T follicular helper cell (primary cell): ENCODE measurements around the gene ADD3.
A peak's percentile ranks its signal among the peaks of the same experiment; 100 is the strongest.

Experiments used
- DNase-seq: peaks from one replicate; pipeline ENCODE4 v3.0.0-alpha.2; 2020; ENCODE audit warnings: low read depth

Gene ADD3

GRCh38 chr10:110003524-110003885, 4.3 kb upstream of the ADD3 start:
- DNase-seq = no peak

GRCh38 chr10:110005719-110006118, 2.1 kb upstream of the ADD3 start:
- no peak for DNase-seq

- no peak for DNase-seq
These were observed 1.2 kb upstream of the ADD3 start for GRCh38 chr10:110006358-110007160.

- DNase-seq = no peak
These were observed 553 bp upstream of the ADD3 start for GRCh38 chr10:110007161-110007700.

- peak; percentile 43 for DNase-seq
These were observed 945 bp downstream of the ADD3 start for GRCh38 chr10:110008518-110009339.

- peak; percentile 56 for DNase-seq
These were observed 2.1 kb downstream of the ADD3 start for GRCh38 chr10:110009736-110010475.

GRCh38 chr10:110010486-110011378, 2.9 kb downstream of the ADD3 start:
- DNase-seq = no peak

- DNase-seq = no peak
These were observed 3.9 kb downstream of the ADD3 start for GRCh38 chr10:110011681-110012080.

GRCh38 chr10:110013630-110014293, 6.0 kb downstream of the ADD3 start:
- DNase-seq = peak; percentile 6

- no peak for DNase-seq
These were observed 8.3 kb downstream of the ADD3 start for GRCh38 chr10:110016039-110016438.

GRCh38 chr10:110017052-110017451, 9.3 kb downstream of the ADD3 start:
- no peak for DNase-seq

GRCh38 chr10:110017907-110018306, 10.1 kb downstream of the ADD3 start:
- no peak for DNase-seq

GRCh38 chr10:110020265-110020664, 12.5 kb downstream of the ADD3 start:
- no peak for DNase-seq

GRCh38 chr10:110022716-110023504, 15.1 kb downstream of the ADD3 start:
- DNase-seq = no peak

- DNase-seq = no peak
These were observed 16.1 kb downstream of the ADD3 start for GRCh38 chr10:110023785-110024465.

GRCh38 chr10:110029450-110029849, 21.7 kb downstream of the ADD3 start:
- DNase-seq = no peak

- DNase-seq = no peak
These were observed 25.3 kb downstream of the ADD3 start for GRCh38 chr10:110032801-110033700.

GRCh38 chr10:110033701-110034235, 26.0 kb downstream of the ADD3 start:
- DNase-seq = no peak
